GM12878 (cell line): ENCODE measurements around the gene NEK8. TPM values are rescaled to one million over a fixed set of nuclear protein-coding genes. Genes with fewer than 3 reads are reported as not detected.

Experiments used
- ATAC-seq: fragments of 200-7000 bp; cut with Tn5 transposase; 3 replicates; pipeline ENCODE4 v1.9.1; 2020; ENCODE audit warnings: mild to moderate bottlenecking, moderate library complexity
- BruUV-seq: library from RNA; stranded (reverse); fragments of 400-500 nt; replicated peaks from 2 replicates; lab custom pipeline; 2021; lab: Mats Ljungman, UMichigan
- CTCF ChIA-PET: fragments of 300-600 bp; sonication (Branson Sonifier 250); formaldehyde crosslinking; extraction: SDS; loops from one replicate; lab custom pipeline; 2021; ENCODE audit warnings: inconsistent platforms; lab: Yijun Ruan, JAX
- POLR2A ChIA-PET: fragments of 350-600 bp; formaldehyde crosslinking; extraction: SDS; loops from one replicate; lab custom pipeline; 2021; ENCODE audit warnings: inconsistent platforms; lab: Charles Lee
- RAD21 ChIA-PET: fragments of 300-600 bp; sonication (Branson Sonifier 250); formaldehyde crosslinking; loops from one replicate; lab custom pipeline; 2023; ENCODE audit warnings: antibody characterized with exemption; ENCODE audit not compliant: unreplicated experiment; lab: Charles Lee
- SMC1A ChIA-PET: fragments of 300-600 bp; sonication (Branson Sonifier 250); formaldehyde crosslinking; loops from one replicate; lab custom pipeline; 2023; ENCODE audit not compliant: unreplicated experiment, uncharacterized antibody; lab: Charles Lee
- DNase-seq: peaks from one replicate; pipeline ENCODE4 v3.0.0-alpha.2; 2011; ENCODE audit warnings: low read depth, low spot score
- FAIRE-seq: peaks from 3 replicates; lab custom pipeline; 2011; peaks lifted over from hg19 to GRCh38; lab: Jason Lieb, UNC
- H2AFZ ChIP-seq: 2 replicates; pipeline ENCODE4 v1.6.0; 2011; ENCODE audit warnings: low read depth, low read length, control low read depth; ENCODE audit not compliant: control insufficient read depth
- H3K27ac ChIP-seq: 2 replicates; pipeline ENCODE4 v1.5.1; 2011; ENCODE audit warnings: control low read depth; ENCODE audit not compliant: control insufficient read depth, insufficient read depth
- H3K27me3 ChIP-seq, 2 experiments: replicated peaks in 1 of 2; 2 replicates each; pipeline versions ENCODE4 v1.6.0 to v1.6.1; 2011; ENCODE audit warnings: low read length in 1 of 2; ENCODE audit not compliant: control insufficient read depth in 2 of 2, insufficient read depth in 2 of 2
- H3K36me3 ChIP-seq, 2 experiments: 2 replicates each; pipeline ENCODE4 v1.5.1; 2011; ENCODE audit warnings: low read length in 1 of 2; ENCODE audit not compliant: control insufficient read depth in 2 of 2, insufficient read depth in 2 of 2
- H3K4me1 ChIP-seq: 2 replicates; pipeline ENCODE4 v1.6.1; 2011; ENCODE audit warnings: mild to moderate bottlenecking, low read length, moderate library complexity, mixed read lengths; ENCODE audit not compliant: control insufficient read depth, insufficient read depth
- H3K4me2 ChIP-seq: 2 replicates; pipeline ENCODE4 v1.6.0; 2011; ENCODE audit warnings: control low read depth; ENCODE audit not compliant: control insufficient read depth, insufficient read depth
- H3K4me3 ChIP-seq: fragments of 200-600 bp; sonication (generic); 2 replicates; pipeline ENCODE4 v1.5.1; 2016
- H3K79me2 ChIP-seq: 2 replicates; pipeline ENCODE4 v1.6.0; 2011; ENCODE audit warnings: low read length; ENCODE audit not compliant: control insufficient read depth, insufficient read depth
- H3K9ac ChIP-seq: 2 replicates; pipeline ENCODE4 v1.8.0; 2011; ENCODE audit warnings: low read length, control low read depth, mixed read lengths; ENCODE audit not compliant: control insufficient read depth, insufficient read depth
- H3K9me3 ChIP-seq: replicated peaks from 3 replicates; pipeline ENCODE4 v1.5.1; 2011; ENCODE audit warnings: mild to moderate bottlenecking, low read length; ENCODE audit not compliant: control insufficient read depth, insufficient read depth
- H4K20me1 ChIP-seq: 2 replicates; pipeline ENCODE4 v1.6.0; 2011; ENCODE audit not compliant: control insufficient read depth, insufficient read depth
- BCL3 ChIP-seq: IDR thresholded peaks from 2 replicates; pipeline ENCODE4 v1.6.1; 2011; ENCODE audit warnings: borderline replicate concordance, low read depth, mild to moderate bottlenecking, moderate library complexity, low read length; ENCODE audit not compliant: insufficient read depth, poor library complexity, severe bottlenecking
- BHLHE40 ChIP-seq, 2 experiments: fragments of 450-650 bp in 1 of 2; IDR thresholded peaks; 2 replicates each; pipeline ENCODE4 v1.6.1; 2011 to 2017; ENCODE audit warnings: low read depth in 2 of 2, borderline replicate concordance in 1 of 2, improper control_type of control experiment in 1 of 2, low read length in 1 of 2, mild to moderate bottlenecking in 1 of 2
- CBX5 ChIP-seq: sonication (generic); IDR thresholded peaks from 2 replicates; pipeline ENCODE4 v1.6.1; 2016; ENCODE audit warnings: low read depth, moderate library complexity, mild to moderate bottlenecking, inconsistent platforms
- DPF2 ChIP-seq: fragments of 450-650 bp; IDR thresholded peaks from 2 replicates; pipeline ENCODE4 v1.6.1; 2017; ENCODE audit warnings: mild to moderate bottlenecking
- LARP7 ChIP-seq: fragments of 450-650 bp; IDR thresholded peaks from 2 replicates; pipeline ENCODE4 v1.6.1; 2017; ENCODE audit warnings: mild to moderate bottlenecking
- MXI1 ChIP-seq: fragments of 150-350 bp; IDR thresholded peaks from 2 replicates; pipeline ENCODE4 v1.6.1; 2011; ENCODE audit warnings: low read depth, mild to moderate bottlenecking, inconsistent platforms, low read length, improper control_type of control experiment
- NR2C1 ChIP-seq: fragments of 450-650 bp; IDR thresholded peaks from 2 replicates; pipeline ENCODE4 v1.6.1; 2017; ENCODE audit warnings: antibody characterized with exemption, mild to moderate bottlenecking, moderate library complexity
- NR2F1 ChIP-seq: fragments of 450-650 bp; conservative IDR thresholded peaks from 2 replicates; pipeline ENCODE4 v1.6.1; 2017; ENCODE audit warnings: mild to moderate bottlenecking
- POLR2A ChIP-seq: IDR thresholded peaks from 2 replicates; pipeline ENCODE4 v1.6.1; 2011; ENCODE audit warnings: low read depth, mild to moderate bottlenecking, low read length
- POLR2AphosphoS5 ChIP-seq: IDR thresholded peaks from 2 replicates; pipeline ENCODE4 v1.6.1; 2011; ENCODE audit warnings: mild to moderate bottlenecking, low read length, inconsistent platforms
- RAD21 ChIP-seq: IDR thresholded peaks from 2 replicates; pipeline ENCODE4 v1.6.1; 2011; ENCODE audit warnings: mild to moderate bottlenecking, low read depth, low read length, moderate library complexity; ENCODE audit not compliant: insufficient read depth
- RAD51 ChIP-seq: fragments of 450-650 bp; IDR thresholded peaks from 2 replicates; pipeline ENCODE4 v1.6.1; 2016; ENCODE audit warnings: moderate library complexity, mild to moderate bottlenecking, inconsistent platforms
- RB1 ChIP-seq: fragments of 450-650 bp; formaldehyde crosslinking; IDR thresholded peaks from 2 replicates; pipeline ENCODE4 v1.6.1; 2017; ENCODE audit warnings: mild to moderate bottlenecking, borderline replicate concordance
- TAF1 ChIP-seq: IDR thresholded peaks from 2 replicates; pipeline ENCODE4 v1.6.1; 2011; ENCODE audit warnings: mild to moderate bottlenecking, low read depth, low read length, borderline replicate concordance
- TARDBP ChIP-seq: IDR thresholded peaks from 2 replicates; pipeline ENCODE4 v1.6.1; 2016; ENCODE audit warnings: borderline replicate concordance
- TCF3 ChIP-seq: IDR thresholded peaks from 2 replicates; pipeline ENCODE4 v1.6.1; 2012; ENCODE audit warnings: low read depth, mild to moderate bottlenecking, low read length, borderline replicate concordance; ENCODE audit not compliant: insufficient read depth
- ZSCAN29 ChIP-seq: fragments of 450-650 bp; IDR thresholded peaks from 2 replicates; pipeline ENCODE4 v1.6.1; 2017; ENCODE audit warnings: mild to moderate bottlenecking, moderate library complexity
- WGBS: methylation state at CpG from one replicate; pipeline ENCODE4 v1.1.6; 2016; ENCODE audit warnings: low lambda C conversion rate; ENCODE audit not compliant: insufficient replicate concordance, insufficient coverage; ENCODE audit errors: missing lambda C conversion rate; 5-methylcytosine and 5-hydroxymethylcytosine counted together
- in situ Hi-C: fragments of 300-500 bp; cut with MboI; formaldehyde crosslinking; loops from 9 replicates; pipeline ENCODE4 v1.14.3; 2018; ENCODE audit warnings: mixed read lengths
- intact Hi-C: fragments of 100-400 bp; cut with micrococcal nuclease; formaldehyde crosslinking; loops from one replicate; pipeline ENCODE4 v1.14.2; 2022; ENCODE audit not compliant: unreplicated experiment
- polyA plus RNA-seq, 11 experiments: library from polyadenylated mRNA; depleted of rRNA in 4 of 11; unstranded in 6 of 11; stranded (reverse) in 5 of 11; fragments of >200 nt; fragmentation: Nextera tagmentation in 4 of 11; fragmentation: Illumina TruSeq in 1 of 11; extraction: Ambion mirVana in 4 of 11; extraction: Trizol in 1 of 11; gene quantifications; 1 replicate in 1 of 11; 2 replicates in 10 of 11; pipeline versions ENCODE4 v1.2.1 to v1.2.3, GENCODE V29; 2011 to 2016; ENCODE audit warnings: inconsistent platforms in 2 of 11, missing spikeins in 2 of 11, low read depth in 1 of 11
- total RNA-seq, 4 experiments: library from RNA; depleted of rRNA in 3 of 4; stranded (reverse); fragments of >200 nt in 3 of 4; fragmentation: Illumina TruSeq in 1 of 4; extraction: Trizol in 1 of 4; gene quantifications; 2 replicates each; pipeline versions ENCODE4 v1.2.1 to v1.2.3, GENCODE V29; 2013 to 2021
- TF ChIP-seq, protein P1 (sequence below): IDR thresholded peaks from 2 replicates; pipeline ENCODE4 v1.6.1; 2011; ENCODE audit warnings: low read depth, low read length, improper control_type of control experiment, borderline replicate concordance
- TF ChIP-seq, protein P2 (sequence below): fragments of 450-650 bp; IDR thresholded peaks from 2 replicates; pipeline ENCODE4 v1.6.1; 2016; ENCODE audit warnings: mild to moderate bottlenecking

The NEK8 gene
- total and polyA plus RNA-seq, 10 of the 15 experiments (the other 5 are each of a cell fraction or from before 2014, with no cell fraction given), result 2.3 to 14.3 (median 9.4) TPM

- SMC1A ChIA-PET, result interaction anchor here (0.7 to 17.8 kb wide), 3 partner anchors 9 to 155 kb away, joined by 3 to 326 read pairs (median 5); partner anchors contain the start of genes NEK8 and TLCD1
- Histone ChIP-seq H3K27ac (peak overlapping the region; percentile 96), H2AFZ (peak overlapping the region; percentile 46), H3K9ac (peak overlapping the region; percentile 73), H3K79me2 (peaks cover 27% of the 10 kb centered on the region), H3K4me1 (peaks cover 74% of the 10 kb centered on the region), H3K9me3 (peaks cover 8% of the 10 kb centered on the region; the same call in 2 of the 3 replicates), H3K4me2 (peak overlapping the region; percentile 76), H3K36me3 (peaks cover 0 to 8% of the 10 kb centered on the region in 2 experiments; a peak in 2 of 4 replicates), H3K27me3 (no peaks in the 10 kb centered on the region), H3K4me3 (peak overlapping the region; percentile 60), H4K20me1 (no peaks in the 10 kb centered on the region)
- peak; percentile 89 for DNase-seq
- BruUV-seq, result TSS peak; percentile 89
- intact Hi-C loops, result loop anchor here (1.0 kb wide), 1 partner anchor 10 kb away; the partner anchor contains the start of gene NEK8
- FAIRE-seq, result peak; percentile 62
- RAD21 ChIA-PET, result interaction anchor here (1.5 to 17.4 kb wide), 2 partner anchors 11 kb away, joined by 7 to 375 read pairs; partner anchors contain the start of genes NEK8 and TLCD1
- WGBS, result 2% methylated on average over 22 of the region's 22 CpGs
- in situ Hi-C loops, result loop anchor here (25.0 kb wide), 1 partner anchor 1276 kb away; the partner anchor contains the start of gene KSR1
- POLR2A ChIA-PET, result interaction anchor here (0.8 to 15.2 kb wide), 2 partner anchors 11 to 157 kb away, joined by 7 to 485 read pairs; partner anchors contain the start of genes NEK8, RPL23A and TLCD1
- CTCF ChIA-PET, result interaction anchor here (1.1 to 7.4 kb wide), 3 partner anchors 10 to 14 kb away, joined by 3 to 95 read pairs (median 7); partner anchors contain the start of genes NEK8 and TLCD1
- ATAC-seq, result peak; percentile 88
- TF ChIP-seq NR2F1 (no peak), BHLHE40 (IDR thresholded peaks at IDR 0.05; ENCODE audit: borderline replicate concordance in 1 of 2, low read depth in 2 of 2, low read length in 1 of 2) (peak; percentile 91 to 94), POLR2AphosphoS5 (peak; percentile 95), CBX5 (no peak), MXI1 (peak; percentile 93), ZSCAN29 (no peak), DPF2 (peak; percentile 19), TCF3 (peak; percentile 46; the same call in 1 of the 2 replicates), POLR2A (peak; percentile 83), RAD51 (peak; percentile 86), LARP7 (0 out of 2 replicates have a peak, but pooled peaks have one; percentile 10), NR2C1 (peak; percentile 64), RAD21 (no peak), BCL3 (no peak), RB1 (no peak), TAF1 (peak; percentile 93), TARDBP (no peak)
- TF ChIP-seq, protein P1, sequence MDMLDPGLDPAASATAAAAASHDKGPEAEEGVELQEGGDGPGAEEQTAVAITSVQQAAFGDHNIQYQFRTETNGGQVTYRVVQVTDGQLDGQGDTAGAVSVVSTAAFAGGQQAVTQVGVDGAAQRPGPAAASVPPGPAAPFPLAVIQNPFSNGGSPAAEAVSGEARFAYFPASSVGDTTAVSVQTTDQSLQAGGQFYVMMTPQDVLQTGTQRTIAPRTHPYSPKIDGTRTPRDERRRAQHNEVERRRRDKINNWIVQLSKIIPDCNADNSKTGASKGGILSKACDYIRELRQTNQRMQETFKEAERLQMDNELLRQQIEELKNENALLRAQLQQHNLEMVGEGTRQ, result peak; percentile 63
- TF ChIP-seq, protein P2, sequence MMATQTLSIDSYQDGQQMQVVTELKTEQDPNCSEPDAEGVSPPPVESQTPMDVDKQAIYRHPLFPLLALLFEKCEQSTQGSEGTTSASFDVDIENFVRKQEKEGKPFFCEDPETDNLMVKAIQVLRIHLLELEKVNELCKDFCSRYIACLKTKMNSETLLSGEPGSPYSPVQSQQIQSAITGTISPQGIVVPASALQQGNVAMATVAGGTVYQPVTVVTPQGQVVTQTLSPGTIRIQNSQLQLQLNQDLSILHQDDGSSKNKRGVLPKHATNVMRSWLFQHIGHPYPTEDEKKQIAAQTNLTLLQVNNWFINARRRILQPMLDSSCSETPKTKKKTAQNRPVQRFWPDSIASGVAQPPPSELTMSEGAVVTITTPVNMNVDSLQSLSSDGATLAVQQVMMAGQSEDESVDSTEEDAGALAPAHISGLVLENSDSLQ, result peak; percentile 34; the same call in 1 of the 2 replicates
These were observed 9.4 kb downstream of the NEK8 start for GRCh38 chr17:28737770-28738679.
